Fibroblast of villous mesenchyme (primary cell): Measurements from ENCODE around the gene MRPL38. TPM values are rescaled to one million over a fixed set of nuclear protein-coding genes. Genes with fewer than 3 reads are reported as not detected.
"Not testable (repeated sequence)": the region's sequence is repeated elsewhere in the genome, so short reads cannot be mapped to it uniquely, and the experiment has no call there.

Source experiments
- DNase-seq: peaks from one replicate; pipeline ENCODE4 v3.0.0-alpha.2; 2010; ENCODE audit warnings: low read depth
- H3K4me3 ChIP-seq: 2 replicates; pipeline ENCODE4 v1.5.1; 2011; ENCODE audit warnings: low read depth, mild to moderate bottlenecking, low read length
- CTCF ChIP-seq: IDR thresholded peaks from 2 replicates; pipeline ENCODE4 v1.5.1; 2012; ENCODE audit warnings: low read depth, mild to moderate bottlenecking, low read length; ENCODE audit not compliant: insufficient read depth
- total RNA-seq: library from RNA; depleted of rRNA; stranded (reverse); fragments of >200 nt; gene quantifications from 2 replicates; pipeline ENCODE4 v1.2.3, GENCODE V29; 2012

MRPL38 gene
- total RNA-seq, 1 donor: 33.7 TPM

- TF ChIP-seq CTCF: no peak
- DNase-seq: no peak
Observed at GRCh38 chr17:75893305-75894048, 11.2 kb downstream of the MRPL38 start.

GRCh38 chr17:75892556-75893224 is 12.0 kb downstream of the MRPL38 start:
- TF ChIP-seq CTCF: no peak
- no peak for DNase-seq

More at GRCh38 chr17:75893305-75894048, 11.2 kb downstream of the MRPL38 start:
- H3K4me3 ChIP-seq: no peak overlapping the region

GRCh38 chr17:75891605-75892555 is 12.8 kb downstream of the MRPL38 start:
- no peak overlapping the region for H3K4me3 ChIP-seq
- no peak for DNase-seq
- no peak for TF ChIP-seq CTCF

More at GRCh38 chr17:75892556-75893224, 12.0 kb downstream of the MRPL38 start:
- H3K4me3 ChIP-seq: no peak overlapping the region

- DNase-seq: no peak
- no peak overlapping the region for H3K4me3 ChIP-seq
- no peak for TF ChIP-seq CTCF
Observed at GRCh38 chr17:75891022-75891604, 13.6 kb downstream of the MRPL38 start.

GRCh38 chr17:75889454-75889853 is 15.2 kb downstream of the MRPL38 start:
- no peak overlapping the region for H3K4me3 ChIP-seq
- no peak for TF ChIP-seq CTCF
- DNase-seq: no peak

GRCh38 chr17:75888484-75888883 is 16.2 kb downstream of the MRPL38 start:
- DNase-seq: no peak
- TF ChIP-seq CTCF: no peak
- no peak overlapping the region for H3K4me3 ChIP-seq

GRCh38 chr17:75885860-75886259 is 18.8 kb downstream of the MRPL38 start:
- DNase-seq, H3K4me3 ChIP-seq: not testable (repeated sequence)
